IPS-NIHi7 (cell line): ENCODE data around the gene LRGUK.
"Not testable (repeated sequence)": the region's sequence is repeated elsewhere in the genome, so short reads cannot be mapped to it uniquely, and the experiment has no call there.

Experiments
- DNase-seq: peaks from one replicate; pipeline ENCODE4 v3.0.0; 2012; ENCODE audit warnings: mixed read lengths; ENCODE audit errors: extremely low spot score

LRGUK gene

DNA sequence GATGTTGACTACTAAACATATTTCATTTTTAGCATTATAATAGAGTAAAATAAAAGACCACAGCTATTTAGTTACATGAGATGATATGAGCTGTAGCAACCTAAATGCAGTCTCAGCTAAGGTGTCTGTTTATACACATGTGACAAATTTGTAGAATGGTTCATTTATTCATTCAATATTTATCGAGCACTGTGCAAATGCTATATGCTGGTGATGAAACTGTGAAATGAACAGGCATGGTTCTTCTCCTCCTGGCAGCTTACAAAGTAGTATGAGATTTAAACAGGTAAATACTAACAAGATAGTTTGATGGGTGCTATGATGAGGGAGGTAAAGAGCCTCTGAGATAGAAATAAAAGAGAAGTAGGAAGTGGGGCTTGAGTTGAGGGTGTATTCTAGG, 60.8 kb downstream of the LRGUK start:
- DNase-seq: no peak

DNA sequence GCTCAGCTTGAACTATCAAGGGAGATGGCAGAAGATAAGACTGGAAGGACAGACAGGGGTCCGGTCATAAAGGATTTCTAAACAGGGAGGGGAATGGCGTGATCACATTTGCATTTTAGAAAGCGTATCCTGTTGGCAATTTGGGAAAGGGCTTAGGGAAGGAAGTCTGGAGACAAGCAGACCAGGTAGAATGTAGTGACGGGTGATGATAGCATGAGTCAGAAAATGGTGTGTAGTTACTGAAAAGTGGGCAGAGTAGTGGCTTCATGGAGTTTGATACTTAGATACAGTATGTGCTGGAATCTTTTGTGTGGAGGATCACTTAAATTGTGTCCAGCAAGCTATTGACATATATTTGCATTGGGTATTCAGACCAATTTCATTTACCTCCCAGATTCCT, 61.2 kb downstream of the LRGUK start:
- no peak for DNase-seq

DNA sequence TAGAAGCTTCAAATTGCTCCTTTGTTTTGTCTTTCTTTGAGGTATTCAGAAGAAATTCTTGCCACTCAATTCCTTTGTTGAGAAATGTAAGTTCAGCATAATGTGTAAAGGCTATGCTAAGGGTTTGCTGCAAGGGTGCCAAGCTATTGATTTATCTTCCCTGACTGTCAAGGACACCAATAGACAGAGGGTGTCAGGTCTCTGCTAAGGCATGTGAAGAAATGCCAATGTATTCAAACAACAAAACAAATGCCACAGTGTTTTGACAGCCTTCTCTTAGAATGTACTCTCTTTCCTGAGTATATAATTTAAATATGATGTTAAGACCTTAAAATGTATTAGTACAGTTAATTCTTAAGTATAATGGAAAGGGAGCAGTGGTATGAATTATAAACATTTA, 62.4 kb downstream of the LRGUK start:
- DNase-seq: no peak

DNA sequence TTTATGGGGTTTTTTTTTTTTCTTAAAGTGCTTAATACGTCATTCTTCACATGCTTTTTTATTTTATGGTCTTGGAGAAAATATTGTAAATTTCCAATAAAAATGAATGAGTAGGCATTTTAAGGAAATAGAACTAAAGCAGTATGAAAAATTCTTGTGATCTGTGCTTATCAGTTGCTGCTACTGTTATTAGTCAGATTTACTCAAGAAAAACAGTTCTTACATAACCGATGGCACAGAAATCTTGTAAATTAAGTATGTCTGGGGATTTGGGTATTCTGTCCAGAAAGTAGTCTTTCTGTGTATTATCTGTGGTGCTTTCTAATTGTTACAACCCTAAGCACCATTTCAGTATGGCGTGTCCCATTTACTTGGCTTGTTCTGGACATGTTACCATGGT, 64.7 kb downstream of the LRGUK start:
- DNase-seq: no peak

- DNase-seq: no peak
These were observed 66.1 kb downstream of the LRGUK start for GRCh38 chr7:134193240-134193639.

GRCh38 chr7:134195252-134195651, 68.1 kb downstream of the LRGUK start:
- no peak for DNase-seq

GRCh38 chr7:134196439-134196838, 69.3 kb downstream of the LRGUK start:
- DNase-seq: no peak

DNA sequence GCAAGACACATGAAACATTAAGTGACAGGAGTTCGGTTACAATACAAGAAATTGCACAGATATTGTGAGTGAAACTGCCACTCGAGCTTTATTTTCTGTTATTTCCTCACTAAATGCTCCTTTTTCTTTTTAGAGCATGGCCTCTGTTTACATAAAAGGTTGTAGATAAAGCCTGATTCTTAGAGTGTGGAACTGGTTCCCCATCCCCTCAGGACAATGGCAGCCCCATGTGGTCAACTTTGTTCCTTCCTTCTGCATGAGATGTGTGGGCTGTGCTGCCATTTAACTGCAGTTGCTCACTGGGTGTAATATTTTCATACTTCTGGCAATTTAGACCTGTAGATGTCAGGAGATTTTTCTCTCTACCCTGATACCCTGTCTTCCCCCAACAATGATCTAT, 70.2 kb downstream of the LRGUK start:
- DNase-seq: no peak

- no peak for DNase-seq
These were observed 73.8 kb downstream of the LRGUK start for GRCh38 chr7:134200970-134201369.

DNA sequence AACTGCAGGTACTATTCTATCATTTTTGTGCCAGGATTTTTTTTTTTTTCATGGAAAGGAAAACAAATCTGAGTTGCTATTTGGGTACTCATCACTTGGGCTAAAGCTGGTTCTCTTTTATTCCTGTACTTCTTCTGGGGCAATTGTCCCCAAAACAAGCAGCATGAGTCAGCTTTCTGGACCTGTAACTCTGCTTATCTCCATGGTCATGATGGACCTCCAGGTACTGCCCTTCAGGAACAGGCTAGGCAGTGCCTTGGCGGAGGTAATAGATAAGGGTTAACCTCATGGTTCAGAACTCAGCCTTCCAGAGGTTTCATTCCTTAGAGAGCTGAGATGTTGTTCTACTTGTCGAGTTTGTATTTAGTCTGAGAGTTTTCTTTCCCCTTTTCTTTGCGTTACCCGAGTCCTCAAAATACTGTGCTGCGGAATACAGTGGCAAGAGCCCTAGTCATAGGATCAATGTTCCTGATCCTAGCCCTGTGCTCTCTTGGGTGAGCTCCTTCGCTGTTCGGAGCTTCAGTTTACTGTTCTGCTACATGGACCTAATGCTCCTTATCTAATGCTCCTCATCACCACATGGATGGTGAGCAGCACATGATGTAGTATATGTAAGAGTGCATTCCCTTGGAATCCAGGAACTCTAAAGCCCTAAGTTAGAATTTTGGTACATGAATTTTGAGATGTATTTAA, 74.6 kb downstream of the LRGUK start:
- DNase-seq: no peak

GRCh38 chr7:134203186-134203889, 76.2 kb downstream of the LRGUK start:
- no peak for DNase-seq

- DNase-seq: no peak
These were observed 82.3 kb downstream of the LRGUK start for GRCh38 chr7:134209322-134210015.

- no peak for DNase-seq
These were observed 83.1 kb downstream of the LRGUK start for GRCh38 chr7:134210227-134210626.

DNA sequence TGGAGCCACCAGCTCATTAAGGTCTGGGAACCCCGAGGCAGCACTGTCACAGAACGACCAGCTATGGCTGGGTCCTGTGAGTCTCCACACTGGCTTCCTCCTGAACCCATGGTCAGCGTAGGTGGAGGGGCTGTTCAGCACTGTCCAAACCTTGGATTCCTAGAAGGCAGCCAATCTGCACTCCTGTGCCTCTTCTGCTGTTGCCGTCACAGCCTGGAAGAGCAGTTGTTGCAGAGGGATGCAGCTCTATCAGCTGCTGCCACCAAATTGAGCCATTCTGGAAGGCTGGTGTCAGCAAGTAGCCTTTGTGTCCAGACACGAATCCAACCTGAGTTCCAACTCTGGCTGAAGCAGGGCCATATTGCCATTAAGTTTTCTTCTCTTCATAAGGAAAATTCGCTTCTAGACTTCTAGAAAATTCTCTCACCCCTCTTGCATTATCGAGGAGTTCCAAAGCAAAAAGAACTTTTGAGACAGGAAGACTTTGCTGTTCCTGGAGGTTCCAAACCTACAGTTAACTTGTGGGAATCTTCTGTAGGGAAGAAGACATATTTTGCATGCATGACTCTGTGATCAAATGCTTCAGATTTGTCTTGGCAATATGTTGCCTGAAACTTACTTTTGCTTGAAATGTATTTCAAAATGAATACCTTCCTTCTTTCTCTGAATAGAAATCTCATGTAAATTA, 84.0 kb downstream of the LRGUK start:
- DNase-seq: no peak

DNA sequence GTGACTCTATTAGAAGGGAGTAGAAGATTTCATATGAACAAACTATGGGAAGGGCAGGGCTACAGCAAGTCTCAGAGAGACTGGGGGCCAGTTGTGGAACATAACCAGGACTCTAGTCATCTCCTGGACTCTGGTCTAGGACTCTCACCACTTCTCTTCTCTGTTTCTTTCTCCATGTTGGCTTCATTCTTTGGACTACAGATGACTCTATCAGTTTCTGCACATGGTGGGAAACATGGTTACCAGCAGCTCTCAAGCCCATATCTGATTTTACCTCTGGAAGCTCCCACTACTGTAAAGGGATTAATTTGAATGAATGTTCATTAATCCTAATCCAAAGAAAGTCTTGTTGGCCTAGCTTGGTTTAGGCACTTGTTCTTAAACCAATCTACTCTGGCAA, 84.7 kb downstream of the LRGUK start:
- DNase-seq: no peak

DNA sequence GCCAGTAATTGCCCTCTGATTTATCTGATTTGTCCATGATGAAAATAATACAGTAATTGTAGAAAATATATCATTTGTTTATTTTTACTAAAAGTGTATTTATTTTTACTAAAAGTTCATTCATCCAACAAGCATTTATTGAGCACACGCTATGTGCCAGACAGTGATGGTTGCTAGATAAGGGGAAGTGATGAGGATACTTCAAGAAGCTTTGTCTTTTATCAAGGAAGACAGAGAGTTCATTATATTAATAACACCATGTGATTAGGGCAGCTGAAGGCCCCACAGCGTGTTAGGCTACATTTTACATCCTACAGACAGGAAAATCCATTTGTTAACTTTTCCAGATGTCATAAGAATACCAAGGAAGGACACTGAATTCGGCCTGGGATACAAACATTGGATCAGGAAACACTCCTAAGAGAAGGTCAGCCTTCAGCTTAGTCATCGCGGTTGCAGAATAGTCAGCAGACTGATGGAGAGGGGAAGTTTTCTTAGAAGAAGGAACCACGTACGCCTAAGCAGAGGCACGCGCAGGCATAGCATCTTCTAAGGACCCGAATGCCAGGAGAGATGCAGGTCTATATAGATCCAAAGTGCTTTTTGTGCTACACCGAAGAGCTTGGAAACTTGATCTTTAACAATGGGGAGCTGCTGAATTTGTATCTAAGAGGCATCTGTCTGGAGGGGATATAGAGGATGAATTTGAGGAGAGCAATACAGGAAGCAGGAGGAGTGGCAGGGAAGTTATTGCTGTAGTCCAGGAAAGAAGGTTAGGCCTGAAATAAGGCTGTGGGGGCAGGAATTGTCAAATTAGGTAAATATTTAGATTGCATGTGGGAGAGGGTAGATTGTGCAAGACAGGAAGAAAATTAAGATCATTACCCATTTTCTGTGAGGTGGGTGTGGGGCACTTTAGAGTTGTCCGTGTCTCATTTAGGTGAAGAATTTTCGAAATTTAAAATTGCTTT, 85.7 kb downstream of the LRGUK start:
- no peak for DNase-seq

- no peak for DNase-seq
These were observed 93.1 kb downstream of the LRGUK start for GRCh38 chr7:134220236-134220635.

GRCh38 chr7:134231296-134231695, 104.2 kb downstream of the LRGUK start:
- not testable (repeated sequence) for DNase-seq

GRCh38 chr7:134234216-134234615, 107.1 kb downstream of the LRGUK start:
- DNase-seq: no peak

GRCh38 chr7:134245253-134245652, 118.1 kb downstream of the LRGUK start:
- DNase-seq: no peak

DNA sequence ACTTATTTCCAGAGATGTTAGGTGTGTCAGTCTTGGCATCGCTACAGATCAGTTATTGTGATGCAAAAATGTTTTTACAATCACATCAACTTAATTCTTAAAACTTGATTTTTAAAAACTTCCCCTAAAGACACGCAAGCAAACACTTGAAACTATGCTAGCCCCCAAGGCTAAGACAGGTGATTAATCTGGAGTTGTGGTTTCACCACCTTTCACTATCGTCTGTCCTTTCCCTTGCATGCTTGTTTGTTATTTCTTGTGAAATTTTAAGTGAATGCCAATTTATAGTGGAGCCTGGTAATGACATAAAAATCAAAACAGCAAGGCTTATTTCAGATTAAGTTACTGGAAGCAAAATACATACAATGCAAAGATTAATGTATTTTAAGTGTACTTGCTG, 119.2 kb downstream of the LRGUK start:
- no peak for DNase-seq
